GDM1 (cell line): Measurements from ENCODE around the gene ASCL2.
A peak's percentile ranks its signal among the peaks of the same experiment; 100 is the strongest.

Experiments used
- DNase-seq: peaks from one replicate; lab custom pipeline; 2025; lab: John Stamatoyannopoulos, UW

Gene ASCL2

GRCh38 chr11:2308713-2309112, 38.3 kb upstream of the ASCL2 start:
- no peak for DNase-seq

GRCh38 chr11:2307501-2308331, 37.3 kb upstream of the ASCL2 start:
- no peak for DNase-seq

- no peak for DNase-seq
Observed at GRCh38 chr11:2306877-2307500, 36.6 kb upstream of the ASCL2 start.

GRCh38 chr11:2306452-2306823, 36.0 kb upstream of the ASCL2 start:
- no peak for DNase-seq

- no peak for DNase-seq
Observed at GRCh38 chr11:2305788-2306451, 35.5 kb upstream of the ASCL2 start.

GRCh38 chr11:2305140-2305778, 34.9 kb upstream of the ASCL2 start:
- DNase-seq = peak; percentile 66

GRCh38 chr11:2304506-2305139, 34.2 kb upstream of the ASCL2 start:
- no peak for DNase-seq

- no peak for DNase-seq
Observed at GRCh38 chr11:2303627-2304505, 33.5 kb upstream of the ASCL2 start.

GRCh38 chr11:2302896-2303626, 32.7 kb upstream of the ASCL2 start:
- no peak for DNase-seq

- DNase-seq = no peak
Observed at GRCh38 chr11:2302306-2302895, 32.0 kb upstream of the ASCL2 start.

- DNase-seq = peak; percentile 97
Observed at GRCh38 chr11:2301631-2302305, 31.4 kb upstream of the ASCL2 start, which contains the start of the genes C11orf21 and TSPAN32. Gene C11orf21 (minus strand): TSS chr11:2301918. CDS start chr11:2301808, 110 bp downstream. Gene TSPAN32 (plus strand): TSS chr11:2302013. CDS start chr11:2302150, 137 bp downstream.

GRCh38 chr11:2300936-2301630, 30.7 kb upstream of the ASCL2 start:
- DNase-seq = no peak

- peak; percentile 54 for DNase-seq
Observed at GRCh38 chr11:2300290-2300935, 30.0 kb upstream of the ASCL2 start.

GRCh38 chr11:2299773-2300172, 29.4 kb upstream of the ASCL2 start:
- DNase-seq = no peak

- no peak for DNase-seq
Observed at GRCh38 chr11:2298795-2299761, 28.7 kb upstream of the ASCL2 start.

GRCh38 chr11:2298131-2298794, 27.9 kb upstream of the ASCL2 start:
- DNase-seq = no peak
